GM21528 (cell line): Measurements from ENCODE around the gene LRTM1.

Experiments used
- ATAC-seq: cut with Tn5 transposase; IDR thresholded peaks from one replicate; pipeline ENCODE4 v1.9.1; 2021; ENCODE audit warnings: mild to moderate bottlenecking, moderate library complexity; ENCODE audit not compliant: unreplicated experiment, low FRiP score

The LRTM1 gene

DNA sequence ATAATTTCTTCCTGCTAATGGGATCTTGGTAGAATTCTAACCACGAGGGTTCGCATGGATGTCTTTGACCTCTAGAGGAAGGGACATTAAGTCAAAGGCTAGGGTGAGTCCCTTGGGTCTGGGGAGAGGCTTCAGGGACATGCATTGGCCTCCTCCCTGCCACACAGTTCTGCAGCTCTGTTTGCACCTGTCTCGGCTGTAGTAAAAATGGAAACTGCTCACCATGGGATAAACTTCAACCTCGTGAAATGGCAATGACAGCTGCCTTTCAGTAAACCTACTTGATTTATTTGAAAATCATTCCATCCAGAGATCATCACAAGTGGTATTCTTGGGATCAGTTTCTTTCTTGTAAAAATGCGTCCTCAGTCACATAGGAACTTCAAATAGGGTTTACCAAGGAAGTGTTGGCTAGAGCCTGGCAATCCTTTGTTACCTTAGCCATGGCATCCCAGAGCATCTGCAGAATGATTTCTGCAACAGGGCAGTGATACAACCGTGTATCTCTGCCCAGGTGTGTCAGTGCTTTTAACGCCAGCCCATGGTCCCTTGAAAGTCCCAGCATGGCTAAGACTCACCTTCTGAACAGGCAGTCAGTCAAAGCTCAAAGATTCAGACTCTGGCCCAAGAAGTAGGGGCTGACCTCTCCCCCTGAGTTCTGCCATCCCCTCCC is 14.0 kb upstream of the LRTM1 start:
- no peak for ATAC-seq

DNA sequence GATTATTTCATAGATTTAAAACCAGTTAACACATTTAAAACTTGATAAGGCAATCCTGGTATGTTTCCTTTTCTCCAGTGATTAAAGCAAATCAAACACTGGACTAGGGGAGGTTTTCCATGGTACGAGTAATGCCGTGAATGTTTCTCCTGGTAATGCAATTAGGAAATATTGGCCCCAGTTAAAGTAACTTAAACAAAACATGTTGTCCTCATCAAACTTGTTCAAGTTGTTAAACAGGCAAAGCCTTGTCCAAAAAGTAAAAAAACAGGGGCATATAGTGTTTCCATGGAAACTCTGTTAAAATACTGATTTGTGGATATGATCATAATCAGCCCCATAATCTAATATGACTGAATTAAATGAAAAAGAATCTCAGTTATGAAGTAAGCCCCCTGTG is 13.1 kb upstream of the LRTM1 start:
- ATAC-seq = no peak

DNA sequence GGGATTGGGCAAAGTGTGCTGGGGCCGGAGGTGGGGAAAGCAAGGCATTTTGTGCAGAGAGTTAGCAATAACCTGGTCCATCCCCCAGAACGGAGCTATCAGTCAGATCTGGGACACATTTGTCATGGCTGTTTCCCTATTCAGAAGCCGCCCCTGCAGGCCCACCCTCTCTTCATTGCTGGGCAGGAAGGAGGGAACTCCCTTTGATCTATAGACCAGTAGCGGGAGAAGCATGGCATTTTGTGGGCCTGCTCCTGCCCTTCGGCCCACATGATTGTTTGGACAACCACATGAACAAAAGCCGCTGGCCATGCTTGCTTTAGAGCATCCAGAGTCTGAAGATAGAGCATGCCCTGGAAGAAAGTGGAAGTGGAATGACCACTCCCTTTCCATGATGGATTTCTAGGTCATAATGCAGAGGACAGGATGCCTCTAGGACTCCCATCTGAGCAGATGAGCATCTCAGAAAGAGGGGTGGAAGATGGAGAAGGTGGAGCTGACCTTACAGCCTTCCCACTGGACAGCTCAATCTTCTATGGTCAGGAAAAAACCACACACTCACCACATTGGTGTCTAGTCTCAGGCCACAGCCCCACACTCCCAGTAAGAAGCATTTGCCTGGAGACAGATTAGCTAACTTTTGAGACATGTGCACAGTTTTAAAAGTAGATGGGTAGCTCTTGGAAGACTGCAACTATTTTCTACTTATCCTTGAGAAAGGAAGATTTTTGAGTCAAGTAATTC is 11.9 kb upstream of the LRTM1 start:
- no peak for ATAC-seq

DNA sequence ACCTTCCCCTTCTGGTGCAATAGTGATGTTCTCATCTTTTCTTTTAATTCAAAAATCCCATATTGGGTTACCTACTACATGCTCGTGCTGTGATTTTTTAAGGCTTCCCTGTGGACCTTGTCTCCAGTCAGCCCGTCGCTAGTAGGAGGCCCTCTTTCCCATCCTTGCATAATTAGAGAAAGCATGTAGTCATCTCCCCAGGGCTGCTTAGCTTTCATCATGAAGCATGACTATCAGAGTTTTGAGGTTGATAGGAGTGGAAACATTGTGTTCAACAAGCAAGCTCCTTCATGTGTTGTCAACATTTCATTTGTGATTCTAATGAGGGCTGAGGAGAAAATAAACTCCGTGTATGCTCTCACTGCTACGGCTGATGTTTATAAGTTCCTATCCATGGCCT is 8.7 kb upstream of the LRTM1 start:
- ATAC-seq = no peak

DNA sequence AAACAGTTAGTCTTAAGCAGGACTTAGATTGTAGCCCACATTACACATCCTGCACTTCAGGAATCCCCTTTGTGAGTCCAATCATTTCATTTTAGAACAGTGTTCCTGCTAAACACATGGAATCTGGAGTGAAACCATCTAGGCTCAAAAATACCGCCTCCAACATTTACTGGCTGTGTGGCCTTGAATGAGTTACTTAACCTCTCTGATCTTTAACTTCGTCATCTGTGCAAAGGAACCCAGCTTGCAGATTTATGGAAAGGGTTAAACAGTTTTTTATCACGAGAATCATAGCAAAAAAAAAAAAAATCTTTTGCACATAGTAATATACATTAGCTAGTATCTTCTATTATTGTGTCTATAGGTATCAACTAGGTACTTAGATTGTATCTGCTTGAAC is 8.0 kb upstream of the LRTM1 start:
- no peak for ATAC-seq

DNA sequence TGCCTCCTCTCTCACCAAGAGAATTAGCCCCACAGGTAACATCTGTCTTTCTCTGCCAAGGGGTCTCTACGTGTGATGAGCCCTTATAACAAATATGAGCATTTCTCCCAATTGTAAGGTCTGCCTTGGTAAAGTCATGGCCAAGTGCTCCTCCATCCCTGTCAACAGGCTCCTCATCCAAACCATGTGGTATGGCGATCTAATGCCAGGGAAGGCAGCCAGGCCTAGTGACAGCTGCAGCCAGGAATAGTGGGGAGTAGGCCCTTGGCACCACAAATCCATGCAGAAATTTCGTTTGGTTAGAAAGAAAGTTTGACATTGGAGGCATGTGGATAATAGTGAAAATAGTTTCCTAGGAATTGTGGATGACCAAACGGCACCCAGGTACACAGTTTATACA is 4.7 kb upstream of the LRTM1 start:
- ATAC-seq = no peak

DNA sequence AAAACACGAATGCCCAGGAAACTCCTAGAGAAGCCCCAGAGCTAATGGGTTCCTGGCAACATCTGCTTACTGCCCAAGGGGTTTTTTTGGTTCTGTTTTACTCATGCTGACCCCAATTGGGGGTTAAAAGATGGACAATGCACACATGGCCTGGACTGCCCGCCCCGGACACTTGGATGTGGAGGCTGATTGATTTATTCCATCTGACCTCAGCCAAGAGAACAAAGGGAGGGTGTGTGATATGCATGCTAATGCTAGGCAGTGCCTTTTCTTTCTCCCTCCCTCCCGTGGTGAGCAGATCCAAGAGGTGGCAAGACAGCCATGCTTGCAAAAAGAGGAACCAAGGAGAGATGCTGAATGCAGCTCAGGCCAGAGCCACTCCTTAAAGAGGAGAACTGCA is 3.3 kb upstream of the LRTM1 start:
- ATAC-seq = no peak

DNA sequence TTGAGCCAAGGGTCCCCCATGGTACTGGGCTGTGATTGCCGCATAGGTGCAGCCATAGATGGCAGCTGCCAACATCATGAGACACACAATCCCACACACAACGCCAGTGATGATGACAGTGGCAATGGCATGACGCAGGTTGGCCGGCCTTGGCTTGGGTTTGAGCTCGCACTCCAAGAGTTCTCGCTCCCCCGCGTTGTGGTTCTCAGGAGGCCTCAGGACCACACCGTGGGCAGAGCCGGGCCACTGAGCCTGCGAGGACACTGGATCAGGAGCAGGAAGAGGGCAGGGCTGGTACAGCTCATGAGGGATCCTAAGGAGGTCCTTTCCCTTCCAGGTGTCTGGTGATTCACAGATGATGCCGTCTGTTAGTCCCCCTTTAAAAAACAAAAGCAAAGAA is 9.3 kb downstream of the LRTM1 start:
- ATAC-seq = no peak

DNA sequence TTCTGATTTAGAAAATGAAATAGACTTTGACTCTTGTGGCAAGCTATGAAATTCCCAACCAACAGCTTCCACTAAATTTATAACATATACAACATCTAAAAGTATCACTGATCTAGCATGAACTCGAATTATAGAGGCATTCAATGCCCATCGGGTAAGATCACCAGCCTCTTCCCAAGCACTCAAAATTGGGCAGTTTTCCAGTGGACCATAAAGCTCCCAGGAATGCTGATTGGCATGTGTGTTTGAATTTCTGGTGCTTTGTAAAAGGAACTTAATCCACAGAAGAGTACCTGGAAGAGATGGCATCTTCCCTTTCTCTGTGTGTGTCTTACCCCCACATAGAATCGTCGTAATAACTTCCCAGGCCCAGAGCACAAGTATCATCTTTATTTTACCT is 10.0 kb downstream of the LRTM1 start:
- no peak for ATAC-seq

DNA sequence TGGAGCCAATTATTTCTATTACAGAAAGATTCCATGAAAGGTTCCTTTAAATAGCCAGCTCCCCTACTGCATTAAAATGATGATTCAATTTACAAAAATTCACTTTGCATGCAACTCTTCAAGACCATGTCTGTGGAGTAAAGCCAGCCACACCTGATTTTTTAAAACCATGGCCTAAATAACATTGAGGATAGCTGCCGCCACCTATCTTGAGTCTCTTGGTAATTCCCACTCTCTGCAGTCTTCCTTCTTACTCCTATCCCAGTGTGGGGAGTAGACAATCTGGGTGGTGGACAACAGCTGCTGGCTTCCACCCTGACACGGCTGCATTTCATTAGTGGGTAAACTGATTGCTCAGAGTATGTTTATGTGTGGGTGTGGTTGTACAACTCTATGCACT is 10.7 kb downstream of the LRTM1 start:
- ATAC-seq = no peak

DNA sequence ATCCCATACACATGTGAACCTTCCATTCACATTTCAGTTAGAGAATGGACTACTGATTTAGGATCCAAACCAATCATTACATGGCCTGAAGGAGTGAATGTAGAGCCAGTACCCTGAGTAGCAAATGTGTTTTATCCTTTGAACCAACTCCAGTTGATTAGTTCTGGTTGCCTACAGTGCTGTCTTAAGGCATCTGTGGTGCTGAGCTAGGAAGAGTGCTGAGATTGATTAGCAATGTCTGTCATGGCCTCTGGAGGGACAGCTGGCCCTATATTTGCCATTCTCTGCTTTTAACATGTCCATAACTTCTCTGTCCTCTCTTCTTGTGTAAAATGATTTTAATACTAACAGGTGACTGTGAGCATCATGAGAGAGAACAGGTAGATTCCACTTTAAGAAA is 11.1 kb downstream of the LRTM1 start:
- no peak for ATAC-seq

DNA sequence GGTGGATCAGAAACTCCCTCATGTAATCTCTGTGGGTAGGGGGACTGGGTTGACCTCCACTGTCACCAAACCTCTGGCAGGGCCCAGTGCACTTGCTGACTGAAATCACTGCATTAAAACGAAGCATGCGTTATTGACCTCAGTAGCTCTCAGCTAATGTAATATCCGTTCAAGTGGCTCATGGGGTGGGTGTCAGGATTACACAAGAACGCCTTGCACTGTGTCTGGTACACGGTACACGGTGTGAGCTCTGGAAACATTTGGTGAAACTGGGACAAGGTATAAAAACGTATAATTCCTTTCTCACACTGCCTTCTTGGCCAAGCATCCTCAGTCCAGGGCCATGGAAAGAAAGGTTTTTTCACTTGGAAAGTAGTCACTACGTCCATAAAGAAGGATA is 11.9 kb downstream of the LRTM1 start:
- no peak for ATAC-seq

DNA sequence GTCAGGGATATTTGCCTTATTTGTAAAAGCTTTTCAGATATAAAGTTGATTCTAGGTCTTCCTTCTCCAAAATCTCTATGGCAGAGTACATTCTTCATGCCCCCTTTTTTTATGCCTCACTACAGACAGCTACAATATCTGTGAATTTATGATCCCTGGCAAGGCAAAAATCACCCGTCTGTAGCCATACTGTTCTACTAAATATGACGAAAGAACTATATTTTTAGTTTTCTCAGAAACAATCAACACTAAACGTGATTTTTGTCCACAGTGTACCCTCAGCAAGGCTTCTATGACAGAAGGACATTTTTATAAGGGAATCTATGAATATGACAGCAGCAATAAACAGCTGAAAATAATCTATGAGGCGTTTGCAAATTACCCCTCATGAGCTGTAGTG is 12.7 kb downstream of the LRTM1 start:
- no peak for ATAC-seq

DNA sequence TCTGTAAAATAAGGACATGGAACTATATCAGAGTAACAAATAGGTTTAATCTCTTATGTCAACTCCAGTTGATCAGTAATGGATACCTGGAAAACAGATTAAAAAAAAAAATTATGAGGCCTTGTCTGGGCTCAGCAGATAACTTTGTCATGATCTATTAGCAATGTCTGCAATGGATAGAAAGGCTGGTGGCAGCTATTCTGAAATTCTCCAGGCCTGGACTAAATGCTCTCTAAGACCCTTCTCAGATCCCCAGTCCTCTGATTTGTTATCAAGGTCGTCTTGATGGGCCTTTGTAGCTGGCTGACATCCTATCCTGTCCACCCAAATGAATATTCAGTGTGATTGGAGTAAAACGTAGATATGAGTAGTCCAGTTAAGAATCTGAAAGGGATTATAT is 13.7 kb downstream of the LRTM1 start:
- no peak for ATAC-seq

DNA sequence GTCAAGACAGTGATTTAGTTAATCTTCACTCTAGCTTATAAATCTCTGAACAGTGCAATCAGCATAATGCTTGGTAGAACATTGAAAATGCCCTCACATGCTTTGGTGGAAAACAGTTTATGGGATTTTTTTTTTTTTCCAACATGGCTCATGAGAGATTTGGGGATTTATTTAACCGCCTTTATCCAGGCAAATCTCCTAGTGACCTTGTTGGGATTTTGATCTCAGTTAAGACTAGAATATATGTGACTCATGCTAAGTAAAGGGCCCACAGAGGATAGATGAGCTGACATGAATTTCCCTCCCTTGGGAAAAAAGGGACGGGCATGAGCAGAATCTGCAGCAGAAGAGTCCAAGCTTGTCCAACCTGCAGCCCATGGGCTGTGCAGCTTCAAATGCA is 18.7 kb downstream of the LRTM1 start:
- no peak for ATAC-seq

DNA sequence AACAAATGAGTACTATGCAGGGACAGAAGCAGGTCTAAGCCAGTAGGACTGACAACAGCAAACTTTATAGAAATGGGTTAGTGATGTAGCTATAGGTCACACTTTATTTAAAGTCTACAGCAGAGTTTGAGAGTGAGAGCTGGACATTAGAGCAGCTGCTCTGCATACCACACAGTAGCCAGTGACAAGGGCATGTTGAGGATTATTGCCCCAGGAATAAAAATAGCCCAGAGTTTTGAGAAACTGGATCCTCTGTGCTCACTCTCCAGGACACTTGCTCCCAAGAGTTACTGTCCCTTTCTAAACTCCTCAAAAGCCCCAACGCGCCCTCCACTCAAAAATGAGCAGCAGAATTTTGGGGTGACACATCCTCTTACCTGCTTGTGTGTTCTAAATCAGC is 21.1 kb downstream of the LRTM1 start:
- no peak for ATAC-seq

DNA sequence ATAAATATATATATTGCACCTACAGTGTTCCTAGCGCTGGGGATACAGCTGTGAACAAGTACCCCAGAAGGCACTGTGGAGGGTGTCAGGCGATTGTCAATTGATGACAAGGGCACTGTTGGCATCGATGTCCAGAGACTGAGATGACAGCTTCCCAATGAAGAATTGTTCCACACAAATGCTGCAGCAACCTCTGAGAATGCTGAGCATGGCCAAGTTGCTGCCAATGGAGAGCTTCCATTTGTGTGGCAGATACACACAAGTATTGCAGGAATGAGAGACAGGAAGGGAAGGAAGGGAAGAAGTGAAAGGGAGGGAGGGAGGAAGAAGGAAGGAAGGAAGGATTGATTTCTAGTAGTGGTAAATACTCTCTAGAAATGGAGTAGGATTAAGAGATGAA is 21.9 kb downstream of the LRTM1 start:
- no peak for ATAC-seq

DNA sequence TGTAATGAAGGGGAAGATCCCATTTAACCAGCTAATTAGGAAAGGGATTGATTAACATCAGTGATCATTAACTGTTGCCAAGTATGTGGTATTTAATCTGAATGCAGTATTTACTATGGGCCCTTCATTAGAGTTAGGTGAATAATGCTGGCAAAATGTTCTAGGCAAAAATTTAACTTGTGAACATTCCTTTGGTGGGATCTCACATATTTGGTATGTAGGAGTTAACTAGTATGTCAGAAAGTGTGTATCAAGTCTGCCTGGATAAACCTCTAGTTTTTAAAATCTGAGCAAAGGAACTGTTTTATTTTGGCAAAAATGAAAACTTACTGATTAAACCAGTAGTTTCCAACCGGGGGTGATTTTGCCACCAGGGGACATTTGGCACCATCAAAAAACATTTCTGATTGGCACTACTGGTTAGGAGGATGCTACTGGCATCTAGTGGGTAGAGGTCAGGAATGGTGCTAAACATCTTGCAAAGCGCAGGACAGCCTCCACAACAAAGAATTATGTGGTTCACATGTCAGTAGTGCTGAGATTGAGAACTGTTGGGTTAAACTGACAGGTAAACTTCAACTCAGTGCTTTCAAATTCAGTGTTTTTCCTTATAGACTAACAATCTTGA is 22.5 kb downstream of the LRTM1 start:
- no peak for ATAC-seq

DNA sequence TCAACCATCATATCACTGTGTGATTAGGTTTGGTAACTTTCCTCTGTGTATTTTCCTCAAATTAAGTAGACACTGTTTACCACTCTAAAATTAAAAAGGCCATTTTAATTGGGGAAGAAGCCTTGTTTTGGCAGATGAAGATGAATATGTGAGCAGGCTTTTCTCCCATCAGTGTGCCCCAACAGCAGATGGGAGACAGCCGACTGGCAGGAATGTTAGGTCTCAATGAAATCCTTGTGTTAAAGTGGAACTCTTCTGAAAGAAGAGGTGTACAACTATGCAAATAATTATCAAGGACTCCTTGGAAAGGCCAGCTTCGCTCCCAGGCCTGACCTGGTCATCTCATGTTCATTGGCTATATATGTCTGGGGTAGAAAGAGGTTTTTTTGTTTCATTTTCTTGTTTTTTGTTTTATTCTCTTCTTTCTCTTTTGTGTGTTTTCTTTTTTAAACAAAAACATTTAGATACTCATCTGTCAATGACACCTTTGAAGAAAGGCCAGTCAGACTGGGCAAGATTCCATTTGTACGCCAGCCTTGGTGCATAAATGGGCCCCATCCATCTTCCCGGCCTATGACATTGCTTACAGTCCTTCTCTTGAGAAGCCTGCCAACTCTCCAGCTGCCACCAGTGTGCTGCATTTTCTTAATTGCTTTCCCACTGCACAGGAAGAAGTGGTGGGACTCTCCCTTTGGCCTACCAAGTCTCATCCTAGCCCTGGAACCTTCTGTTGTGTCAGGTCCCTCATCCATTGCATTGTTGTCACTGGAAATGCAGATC is 25.8 kb downstream of the LRTM1 start:
- ATAC-seq = no peak

DNA sequence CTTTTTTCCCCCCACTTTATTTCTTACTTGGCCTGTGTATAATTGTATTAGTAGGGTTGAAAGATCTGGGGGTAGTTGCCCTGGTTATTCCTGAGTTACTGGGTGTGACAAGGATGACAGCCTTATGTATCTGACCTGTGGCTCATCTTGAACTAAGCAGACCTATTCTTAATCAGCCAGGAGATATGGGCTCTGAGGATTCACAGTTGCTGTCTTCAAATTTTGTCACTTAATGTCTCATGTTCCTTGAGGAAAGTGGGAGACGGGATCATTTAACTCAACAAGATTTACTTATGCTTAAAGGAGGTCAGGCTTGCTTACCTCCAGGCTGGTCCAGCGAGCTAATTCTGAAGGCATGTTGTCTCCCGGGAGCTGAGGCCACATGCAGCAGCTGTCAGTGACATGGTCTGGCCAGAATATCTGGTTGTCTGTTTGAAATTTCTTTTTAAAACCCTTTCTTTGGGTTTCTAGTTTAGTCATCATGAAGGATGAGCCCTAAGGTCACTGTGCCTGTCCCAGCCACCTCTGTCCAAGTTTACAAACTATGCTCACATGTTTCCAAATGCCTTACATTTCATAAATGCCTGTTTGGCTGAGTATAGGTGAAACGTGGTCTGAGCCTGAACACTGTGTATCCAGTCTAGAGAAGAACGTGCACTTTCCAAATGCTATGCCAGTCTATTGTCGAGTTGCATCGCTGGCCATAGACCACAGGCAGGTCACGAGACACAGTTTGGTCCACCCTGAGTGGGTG is 26.8 kb downstream of the LRTM1 start:
- ATAC-seq = no peak

DNA sequence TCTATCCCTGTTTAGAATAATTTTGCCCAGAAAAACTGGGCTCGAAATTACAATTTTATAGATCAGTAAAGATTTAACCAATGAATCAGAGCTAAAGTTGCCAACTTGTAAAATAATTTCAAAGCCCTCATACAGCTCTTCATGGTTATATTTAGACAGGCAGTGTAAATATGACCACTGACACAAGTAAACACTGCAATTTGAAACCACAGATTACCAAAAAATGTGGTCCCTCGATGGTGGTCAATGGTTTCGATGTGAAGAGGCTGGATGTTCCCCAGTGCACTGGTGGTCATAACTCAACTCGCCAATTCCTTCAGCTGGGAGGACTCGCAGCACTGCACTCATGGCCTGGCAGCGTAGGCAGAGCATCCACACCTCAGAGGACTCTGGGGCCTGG is 28.6 kb downstream of the LRTM1 start:
- ATAC-seq = no peak
